Natural killer cell (primary cell): ENCODE measurements around the gene MYH16. TPM values are rescaled to one million over a fixed set of nuclear protein-coding genes. Genes with fewer than 3 reads are reported as not detected.
"Not testable (repeated sequence)": the region's sequence is repeated elsewhere in the genome, so short reads cannot be mapped to it uniquely, and the experiment has no call there.

Source experiments
- ATAC-seq, 3 donors: fragments of 150-1000 bp in 2 of 3; fragments of 200-7000 bp in 1 of 3; cut with Tn5 transposase; 1 replicate in 1 of 3; 2 replicates in 2 of 3; pipeline ENCODE4 v1.10.0; 2021; ENCODE audit warnings: mild to moderate bottlenecking in 2 of 3, moderate library complexity in 2 of 3
- DNase-seq, 2 donors: peaks; one replicate each; pipeline versions ENCODE4 v3.0.0 to v3.0.0-alpha.2; 2013 to 2021; ENCODE audit warnings: mixed read lengths in 1 of 2
- H3K27ac ChIP-seq: one replicate; pipeline ENCODE4 v1.5.1; 2013; ENCODE audit warnings: mild to moderate bottlenecking, low read length
- H3K27me3 ChIP-seq: one replicate; pipeline ENCODE4 v1.6.1; 2013; ENCODE audit warnings: low read length; ENCODE audit not compliant: control insufficient read depth, insufficient read depth
- H3K36me3 ChIP-seq: one replicate; pipeline ENCODE4 v1.6.1; 2013; ENCODE audit warnings: low read length; ENCODE audit not compliant: control insufficient read depth, insufficient read depth
- H3K4me1 ChIP-seq: one replicate; pipeline ENCODE4 v1.6.1; 2013; ENCODE audit warnings: low read length; ENCODE audit not compliant: control insufficient read depth, insufficient read depth
- H3K4me3 ChIP-seq: one replicate; pipeline ENCODE4 v1.5.1; 2013; ENCODE audit warnings: low read length
- H3K9me3 ChIP-seq: one replicate; pipeline ENCODE4 v1.6.1; 2013; ENCODE audit warnings: low read length; ENCODE audit not compliant: control insufficient read depth, insufficient read depth
- H3K27ac Mint-ChIP-seq, 2 donors: one replicate each; pipeline ENCODE4 v1.8.0; 2022; ENCODE audit warnings: mild to moderate bottlenecking in 2 of 2, mixed read lengths in 2 of 2, moderate library complexity in 1 of 2
- H3K27me3 Mint-ChIP-seq, 2 donors: one replicate each; pipeline ENCODE4 v1.8.0; 2022; ENCODE audit warnings: low read depth in 2 of 2, mixed read lengths in 2 of 2
- H3K36me3 Mint-ChIP-seq: one replicate; pipeline ENCODE4 v1.8.0; 2022; ENCODE audit warnings: mixed read lengths
- H3K4me1 Mint-ChIP-seq, 2 donors: one replicate each; pipeline ENCODE4 v1.8.0; 2022; ENCODE audit warnings: mixed read lengths in 2 of 2
- H3K4me3 Mint-ChIP-seq: one replicate; pipeline ENCODE4 v1.8.0; 2022; ENCODE audit warnings: mild to moderate bottlenecking, moderate library complexity, mixed read lengths
- H3K9me3 Mint-ChIP-seq, 2 donors: one replicate each; pipeline ENCODE4 v1.8.0; 2022; ENCODE audit warnings: mixed read lengths in 2 of 2
- CTCF ChIP-seq: fragments of 200-600 bp; IDR thresholded peaks from one replicate; pipeline ENCODE4 v1.8.0; 2022; ENCODE audit warnings: antibody characterized with exemption
- WGBS: methylation state at CpG from one replicate; pipeline ENCODE4 v1.1.7; 2013; ENCODE audit warnings: missing lambda C conversion rate; ENCODE audit not compliant: insufficient coverage; 5-methylcytosine and 5-hydroxymethylcytosine counted together
- intact Hi-C: fragments of 100-400 bp; cut with micrococcal nuclease; formaldehyde crosslinking; loops from one replicate; pipeline ENCODE4 v1.14.2; 2022
- total RNA-seq, 4 donors: library from RNA; stranded (reverse); fragments of 120-200 nt in 1 of 4; gene quantifications; one replicate each; pipeline versions ENCODE4 v1.2.3 to v1.2.4, GENCODE V29; 2013 to 2022

Gene MYH16
- total RNA-seq, 3 donors from 2014 or later (not counting 1 experiment from before 2014, with no cell fraction given) = not detected

GRCh38 chr7:99289185-99289584, 16.5 kb downstream of the MYH16 start:
- Mint-ChIP-seq H3K4me1 (no peaks in the 10 kb centered on the region), H3K9me3 (no peaks in the 10 kb centered on the region), H3K27me3 (no peaks in the 10 kb centered on the region), H3K27ac (no peak overlapping the region), H3K4me3 (no peak overlapping the region), H3K36me3 (no peaks in the 10 kb centered on the region)
- DNase-seq = no peak
- no peak for TF ChIP-seq CTCF
- Histone ChIP-seq H3K4me1 (no peaks in the 10 kb centered on the region), H3K4me3 (no peak overlapping the region), H3K36me3 (no peaks in the 10 kb centered on the region), H3K9me3 (no peaks in the 10 kb centered on the region), H3K27me3 (no peaks in the 10 kb centered on the region), H3K27ac (no peak overlapping the region)
- intact Hi-C loops = no loop called here
- ATAC-seq = no peak
- 79% methylated on average over 8 of the region's 9 CpGs for WGBS

GRCh38 chr7:99290148-99290547, 17.5 kb downstream of the MYH16 start:
- H3K36me3 Mint-ChIP-seq, intact Hi-C loops, H3K27ac Mint-ChIP-seq, H3K4me3 Mint-ChIP-seq, H3K9me3 ChIP-seq, H3K27me3 ChIP-seq, H3K36me3 ChIP-seq, DNase-seq, H3K27me3 Mint-ChIP-seq, H3K27ac ChIP-seq, ATAC-seq, H3K4me3 ChIP-seq, H3K4me1 ChIP-seq, H3K4me1 Mint-ChIP-seq, H3K9me3 Mint-ChIP-seq: not testable (repeated sequence)
- WGBS = 84% methylated on average over 3 of the region's 3 CpGs

- Histone ChIP-seq H3K36me3 (no peaks in the 10 kb centered on the region), H3K4me3 (no peak overlapping the region), H3K27ac (no peak overlapping the region), H3K27me3 (no peaks in the 10 kb centered on the region), H3K4me1 (no peaks in the 10 kb centered on the region), H3K9me3 (no peaks in the 10 kb centered on the region)
- intact Hi-C loops = no loop called here
- Mint-ChIP-seq H3K4me3 (no peak overlapping the region), H3K4me1 (no peaks in the 10 kb centered on the region), H3K27me3 (no peaks in the 10 kb centered on the region), H3K36me3 (no peaks in the 10 kb centered on the region), H3K27ac (no peak overlapping the region), H3K9me3 (no peaks in the 10 kb centered on the region)
- 98% methylated on average over 7 of the region's 10 CpGs for WGBS
- no peak for DNase-seq
- ATAC-seq = no peak
- no peak for TF ChIP-seq CTCF
Observed at GRCh38 chr7:99290980-99291607, 18.5 kb downstream of the MYH16 start.

GRCh38 chr7:99292127-99292526, 19.5 kb downstream of the MYH16 start:
- Histone ChIP-seq H3K27ac (no peak overlapping the region), H3K4me1 (no peaks in the 10 kb centered on the region), H3K4me3 (no peak overlapping the region), H3K36me3 (no peaks in the 10 kb centered on the region), H3K27me3 (no peaks in the 10 kb centered on the region), H3K9me3 (no peaks in the 10 kb centered on the region)
- H3K27ac Mint-ChIP-seq = no peak overlapping the region
- no peak for ATAC-seq
- no peak for TF ChIP-seq CTCF
- H3K9me3 Mint-ChIP-seq = no peaks in the 10 kb centered on the region
- WGBS = 92% methylated on average over 14 of the region's 14 CpGs
- no peaks in the 10 kb centered on the region for H3K27me3 Mint-ChIP-seq
- DNase-seq = no peak
- H3K4me3 Mint-ChIP-seq = no peak overlapping the region
- intact Hi-C loops = no loop called here
- no peaks in the 10 kb centered on the region for H3K4me1 Mint-ChIP-seq
- H3K36me3 Mint-ChIP-seq = no peaks in the 10 kb centered on the region
